GM19328 (cell line): ENCODE data around the gene RHBDF1.

Experiments used
- ATAC-seq: cut with Tn5 transposase; IDR thresholded peaks from one replicate; pipeline ENCODE4 v1.9.1; 2021; ENCODE audit warnings: mild to moderate bottlenecking, moderate library complexity; ENCODE audit not compliant: unreplicated experiment

Gene RHBDF1

DNA sequence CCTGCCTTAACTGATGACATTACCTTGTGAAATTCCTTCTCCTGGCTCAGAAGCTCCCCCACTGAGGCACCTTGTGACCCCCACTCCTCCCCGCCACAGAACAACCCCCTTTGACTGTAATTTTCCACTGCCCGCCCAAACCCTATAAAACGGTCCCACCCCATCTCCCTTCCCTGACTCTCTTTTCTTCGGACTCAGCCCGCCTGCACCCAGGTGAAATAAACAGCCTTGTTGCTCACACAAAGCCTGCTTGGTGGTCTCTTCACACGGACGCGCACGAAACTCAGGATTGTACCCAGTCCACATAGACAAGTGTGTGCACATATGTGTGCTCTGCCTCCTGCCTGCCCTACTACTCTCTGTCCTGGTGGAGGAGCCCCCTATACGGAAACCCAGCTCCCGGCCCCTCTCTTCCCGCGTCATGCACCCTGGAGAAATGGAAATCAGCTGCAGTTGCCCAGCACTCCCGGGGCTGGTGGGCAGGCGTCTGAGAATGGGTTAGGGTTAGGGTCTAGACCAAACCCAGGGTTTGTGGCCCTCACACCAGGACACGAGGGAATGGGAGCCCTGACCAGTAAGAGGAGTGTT is 2.4 kb upstream of the RHBDF1 start:
- ATAC-seq, result no peak

DNA sequence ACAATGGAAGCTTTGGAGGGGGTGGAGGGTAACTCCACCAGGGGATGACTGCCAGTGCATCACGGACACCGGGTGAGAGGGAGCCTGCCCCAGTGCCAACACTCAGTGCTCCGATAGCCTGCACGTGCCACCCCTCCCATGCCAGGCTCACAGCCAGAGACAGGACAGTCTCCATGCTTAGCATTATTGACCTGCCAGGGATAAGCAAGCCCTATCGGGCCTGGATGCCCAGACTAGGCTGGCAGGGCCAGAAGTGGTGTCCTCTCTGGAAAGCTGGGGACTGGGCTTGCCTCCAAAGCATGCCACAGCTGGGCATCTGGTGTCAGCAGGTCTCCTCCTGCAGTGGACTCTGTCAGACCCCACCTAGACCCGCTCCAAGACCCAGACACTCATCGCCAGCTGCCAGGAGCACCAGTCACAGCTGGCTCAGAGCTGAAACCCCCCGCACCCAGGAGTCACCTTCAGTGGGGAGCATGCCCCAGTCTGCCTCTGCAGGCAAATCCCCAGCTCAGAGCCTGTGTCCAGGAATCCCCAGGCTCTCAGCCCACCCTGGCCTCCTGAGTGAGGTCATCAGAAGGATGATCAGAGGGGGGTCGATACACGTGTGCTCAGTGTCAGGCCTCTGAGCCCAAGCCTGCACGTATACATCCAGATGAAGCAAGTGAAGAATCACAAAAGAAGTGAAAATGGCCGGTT is 1.8 kb upstream of the RHBDF1 start:
- ATAC-seq, result no peak

DNA sequence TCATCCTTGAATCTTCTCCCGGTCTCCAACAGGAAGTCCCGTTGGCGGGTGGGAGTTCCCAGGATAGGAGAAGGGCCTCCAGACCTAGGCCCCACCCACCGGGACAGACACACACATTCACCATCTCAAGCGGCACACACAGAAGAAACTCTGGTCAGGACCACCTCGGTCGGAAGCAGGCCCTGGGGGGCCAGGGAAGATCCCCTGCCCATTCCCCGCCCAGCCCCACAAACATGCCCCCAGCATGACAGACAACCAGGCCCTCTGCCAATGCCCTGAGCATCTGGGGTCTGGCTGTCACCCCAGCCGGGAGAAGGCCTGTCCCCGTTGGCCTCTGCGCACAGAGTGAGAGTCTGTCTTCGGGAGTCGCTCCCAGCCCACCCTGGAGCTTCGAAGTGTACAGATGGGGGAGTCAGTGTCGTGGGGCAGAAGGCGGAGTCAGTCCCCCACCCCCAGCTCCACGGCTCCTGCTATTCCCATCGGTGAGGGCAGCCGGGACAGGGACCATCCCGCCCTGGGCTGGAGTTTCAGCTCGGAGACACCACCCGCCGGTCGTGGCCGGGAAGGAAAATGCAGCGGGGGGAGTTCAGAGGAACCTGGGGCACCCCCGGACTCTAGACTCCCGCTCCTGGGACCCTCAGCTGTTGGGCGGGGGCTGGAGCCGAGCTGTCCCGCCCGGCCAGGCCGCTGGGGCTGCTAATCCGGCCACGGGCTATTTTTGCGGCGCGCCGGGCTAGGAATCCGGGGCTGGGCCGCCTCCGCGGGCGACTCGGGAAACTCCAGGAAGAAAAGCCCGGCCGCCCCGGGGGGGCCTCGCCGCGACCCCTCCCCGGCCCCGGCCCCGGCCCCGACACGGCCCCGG is 660 bp downstream of the RHBDF1 start:
- no peak for ATAC-seq

DNA sequence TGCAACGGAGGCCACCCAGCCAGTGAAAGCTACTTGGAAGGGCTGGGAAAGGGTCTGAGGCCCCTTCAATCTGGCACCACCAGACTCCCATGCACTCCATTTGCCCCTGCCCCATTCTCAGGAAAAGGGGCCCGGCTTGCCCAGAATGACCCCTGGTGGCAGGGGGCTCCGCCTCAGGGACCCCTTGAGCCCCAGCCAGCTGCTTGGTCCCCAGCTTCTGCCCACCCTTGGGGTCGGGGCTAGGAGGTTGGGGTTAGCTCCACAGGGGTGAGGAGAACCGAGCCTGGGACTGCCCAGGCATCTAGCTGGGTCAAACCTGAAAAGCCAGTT is 1.3 kb downstream of the RHBDF1 start:
- no peak for ATAC-seq

DNA sequence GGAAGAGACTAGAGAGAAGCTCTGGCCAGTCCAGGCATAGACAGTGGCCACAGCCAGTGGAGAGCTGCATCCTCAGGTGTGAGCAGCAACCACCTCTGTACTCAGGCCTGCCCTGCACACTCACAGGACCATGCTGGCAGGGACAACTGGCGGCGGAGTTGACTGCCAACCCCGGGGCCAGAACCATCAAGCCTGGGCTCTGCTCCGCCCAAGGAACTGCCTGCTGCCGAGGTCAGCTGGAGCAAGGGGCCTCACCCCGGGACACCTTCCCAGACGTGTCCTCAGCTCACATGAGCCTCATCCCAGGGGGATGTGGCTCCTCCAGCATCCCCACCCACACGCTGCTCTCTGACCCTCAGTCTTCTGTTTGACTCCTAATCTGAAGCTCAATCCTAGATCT is 3.2 kb downstream of the RHBDF1 start:
- no peak for ATAC-seq

DNA sequence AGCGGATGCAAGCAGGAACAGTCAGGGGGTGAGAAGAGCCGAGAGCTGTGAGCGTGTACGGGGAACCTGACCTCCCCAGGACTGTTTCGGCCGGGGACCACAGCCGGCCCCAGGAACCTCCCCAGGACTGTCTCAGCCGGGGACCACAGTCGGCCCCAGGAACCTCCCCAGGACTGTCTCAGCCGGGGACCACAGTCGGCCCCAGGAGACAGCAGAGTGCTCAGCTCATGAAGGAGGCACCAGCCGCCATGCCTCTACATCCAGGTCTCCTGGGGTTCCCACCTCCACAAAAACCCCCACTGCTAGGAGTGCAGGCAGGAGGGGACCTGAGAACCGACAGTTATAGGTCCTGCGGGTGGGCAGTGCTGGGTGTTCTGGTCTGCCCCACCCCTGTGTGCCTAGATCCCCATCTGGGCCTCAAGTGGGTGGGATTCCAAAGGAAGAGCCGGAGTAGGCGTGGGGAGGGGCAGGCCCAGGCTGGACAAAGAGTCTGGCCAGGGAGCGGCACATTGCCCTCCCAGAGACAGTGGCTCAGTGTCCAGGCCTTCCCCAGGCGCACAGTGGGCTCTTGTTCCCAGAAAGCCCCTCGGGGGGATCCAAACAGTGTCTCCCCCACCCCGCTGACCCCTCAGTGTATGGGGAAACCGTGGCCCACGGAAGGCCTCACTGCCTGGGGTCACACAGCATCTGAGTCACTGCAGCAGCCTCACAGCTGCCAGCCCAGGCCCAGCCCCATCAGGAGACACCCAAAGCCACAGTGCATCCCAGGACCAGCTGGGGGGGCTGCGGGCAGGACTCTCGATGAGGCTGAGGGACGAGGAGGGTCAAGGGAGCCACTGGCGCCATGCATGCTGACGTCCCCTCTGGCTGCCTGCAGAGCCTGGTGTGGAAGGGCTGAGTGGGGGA is 4.3 kb downstream of the RHBDF1 start:
- no peak for ATAC-seq

DNA sequence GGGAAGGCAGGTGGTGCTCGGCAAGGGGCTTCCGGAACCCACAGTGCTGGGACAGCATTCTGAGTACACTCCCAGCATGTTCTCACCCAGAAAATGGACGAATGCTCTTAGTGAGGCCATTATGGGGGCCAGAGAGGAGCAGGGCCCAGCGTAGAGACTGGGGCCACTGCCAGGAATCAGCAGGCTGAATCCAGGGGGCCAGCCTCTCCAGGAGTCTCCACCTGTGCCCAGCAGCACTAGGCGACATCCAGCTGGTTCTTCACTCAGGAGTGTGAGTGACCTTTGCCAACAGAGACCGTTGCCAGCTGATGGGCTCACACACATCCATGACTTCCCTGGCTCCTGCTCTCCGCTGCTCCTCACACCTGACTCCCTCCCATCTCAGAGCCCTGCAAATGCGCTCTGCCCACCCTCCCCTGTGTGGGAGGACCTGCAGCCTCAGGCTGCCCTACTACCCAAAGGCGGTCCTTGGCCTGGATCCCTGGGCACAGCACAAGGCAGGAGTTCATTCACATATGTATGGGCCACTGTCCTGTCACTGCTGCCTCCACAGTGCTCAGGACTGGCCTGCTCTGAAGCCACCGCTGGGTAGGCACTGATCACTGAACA is 5.1 kb downstream of the RHBDF1 start:
- no peak for ATAC-seq

DNA sequence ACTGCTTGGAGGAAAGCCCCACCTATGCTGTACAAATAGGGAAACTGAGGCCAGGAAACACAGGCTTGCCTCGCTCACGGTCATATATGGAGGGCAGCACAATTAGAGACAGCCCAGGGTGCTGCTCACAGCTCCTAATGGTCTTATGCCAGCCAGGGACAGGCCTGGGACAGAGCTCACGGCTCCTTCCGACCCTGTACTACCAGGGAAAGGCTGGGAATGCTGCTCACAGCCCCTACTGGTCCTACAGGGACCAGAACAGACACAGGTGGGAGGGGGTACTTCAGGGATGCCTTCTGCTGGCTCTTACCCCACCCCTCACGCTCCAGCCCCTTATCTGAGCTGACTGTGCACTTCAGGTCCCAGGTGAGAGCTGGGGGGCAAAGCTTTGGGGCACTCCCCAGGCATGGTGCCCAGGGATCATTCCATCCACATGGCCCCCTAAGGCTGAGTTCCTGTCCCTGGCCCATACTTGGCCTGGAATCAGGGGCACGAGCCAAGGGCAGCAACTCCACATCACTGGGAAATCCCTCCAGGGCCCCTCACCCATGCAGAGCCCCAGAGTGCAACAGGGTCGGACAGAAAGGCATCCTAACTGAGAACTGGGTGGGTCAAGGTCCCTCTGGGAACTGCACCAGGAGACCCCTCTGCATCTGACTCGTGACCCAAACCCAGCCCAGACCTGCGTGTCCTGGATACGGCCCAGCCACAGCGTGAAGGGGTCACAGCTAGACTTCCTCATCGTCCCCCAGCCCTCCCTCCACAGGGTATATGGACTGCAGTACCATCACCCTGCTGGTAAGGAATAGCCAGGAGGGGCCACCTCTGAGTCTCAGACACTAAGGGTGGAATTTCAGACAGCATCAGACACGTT is 5.9 kb downstream of the RHBDF1 start:
- no peak for ATAC-seq

DNA sequence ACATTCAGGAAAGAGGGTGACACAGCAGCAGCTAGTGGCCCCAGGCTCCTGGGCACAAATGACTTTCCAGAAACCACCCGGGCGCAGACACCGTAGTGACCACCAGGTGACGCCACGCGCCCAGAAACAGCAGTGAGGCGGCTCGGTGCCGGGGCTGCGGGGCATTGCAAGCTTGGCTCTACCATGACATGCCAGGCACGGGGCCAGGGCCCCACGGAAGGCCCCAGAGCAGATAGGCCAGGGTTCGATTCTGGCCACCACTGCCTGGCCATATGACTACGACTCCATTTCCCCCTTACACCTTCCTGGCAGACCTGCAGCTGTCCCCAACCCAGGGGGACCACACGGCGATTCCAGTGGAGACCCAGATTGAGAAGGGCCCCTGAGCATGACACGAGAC is 6.7 kb downstream of the RHBDF1 start:
- no peak for ATAC-seq

DNA sequence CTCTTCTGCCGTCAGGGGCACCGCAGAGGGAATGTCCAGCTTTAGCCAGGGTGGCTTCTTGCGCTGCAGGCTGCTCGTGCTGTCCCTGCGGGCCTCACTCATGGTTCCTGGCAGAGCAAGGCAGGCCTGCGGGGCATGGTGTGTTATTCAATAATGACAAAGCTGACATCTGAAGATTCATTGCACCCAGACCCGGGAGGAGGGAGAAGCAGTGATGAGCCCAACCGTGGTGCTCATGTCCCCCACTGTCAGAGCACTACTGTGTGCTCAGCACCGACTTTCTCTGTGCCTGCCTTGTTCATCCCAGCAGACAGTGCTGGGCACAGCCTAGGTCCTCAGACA is 7.5 kb downstream of the RHBDF1 start:
- no peak for ATAC-seq

DNA sequence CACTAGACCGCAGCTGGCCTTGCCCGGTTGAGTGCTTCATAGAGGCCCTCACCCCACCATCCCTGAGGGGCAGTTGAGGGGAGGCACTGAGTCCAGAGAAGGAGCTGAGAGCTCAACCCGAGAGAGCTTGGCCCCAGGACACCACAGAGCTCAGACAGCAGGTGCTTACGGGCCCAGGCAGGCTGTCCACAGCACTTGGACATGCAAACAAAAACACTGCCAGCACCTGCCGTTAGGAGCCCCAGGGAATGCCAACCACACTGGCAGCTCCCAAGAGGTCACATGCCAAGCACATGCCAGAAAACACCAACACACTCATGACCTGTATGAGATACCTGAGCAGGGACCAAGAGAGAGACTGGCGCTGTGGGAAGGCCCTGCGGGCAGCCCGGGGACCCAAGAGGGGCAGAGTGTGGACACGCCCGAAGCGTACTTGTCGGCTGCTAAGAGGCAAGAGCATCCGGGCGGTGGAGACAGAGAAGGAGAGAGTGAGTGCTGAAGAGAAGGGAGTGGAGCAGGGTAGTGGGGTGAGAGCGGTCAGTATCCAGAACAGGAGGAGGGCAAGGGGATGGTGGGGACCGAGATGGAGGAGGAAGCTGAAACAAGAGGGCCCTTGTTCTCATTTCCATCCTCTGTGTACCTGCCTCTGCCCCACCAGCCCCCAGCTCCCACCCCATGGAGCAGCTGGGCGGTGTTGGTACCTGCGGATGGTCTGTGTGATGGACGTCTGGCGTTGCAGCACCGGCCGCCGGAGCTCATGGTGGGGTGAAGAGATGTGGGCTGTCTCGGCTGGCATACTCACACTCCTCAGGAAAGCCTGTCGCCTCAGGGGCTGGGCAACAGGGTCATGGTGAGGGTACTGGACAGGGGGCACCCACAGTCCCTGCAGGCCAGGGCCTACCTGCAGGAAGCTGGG is 8.2 kb downstream of the RHBDF1 start:
- ATAC-seq, result no peak

DNA sequence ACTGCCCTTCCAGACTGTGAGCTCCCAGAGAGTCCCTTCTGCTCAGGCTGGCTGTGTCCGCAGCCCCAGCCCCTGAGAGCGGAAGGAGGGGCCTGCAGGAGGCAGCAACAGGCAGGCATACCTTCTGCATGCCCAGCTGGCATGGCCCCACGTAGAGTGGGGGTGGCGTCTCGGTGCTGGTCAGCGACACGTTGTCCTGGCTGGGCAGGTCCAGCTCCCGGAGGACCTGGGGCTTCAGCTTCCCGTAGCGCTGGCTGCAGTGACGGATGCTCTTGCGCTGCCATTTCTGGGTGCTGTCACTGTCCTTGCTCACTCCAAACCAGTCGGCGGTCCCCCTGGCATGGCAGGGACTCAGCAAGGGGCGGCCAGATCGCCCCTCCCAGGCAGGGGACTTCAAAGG is 9.0 kb downstream of the RHBDF1 start:
- no peak for ATAC-seq

DNA sequence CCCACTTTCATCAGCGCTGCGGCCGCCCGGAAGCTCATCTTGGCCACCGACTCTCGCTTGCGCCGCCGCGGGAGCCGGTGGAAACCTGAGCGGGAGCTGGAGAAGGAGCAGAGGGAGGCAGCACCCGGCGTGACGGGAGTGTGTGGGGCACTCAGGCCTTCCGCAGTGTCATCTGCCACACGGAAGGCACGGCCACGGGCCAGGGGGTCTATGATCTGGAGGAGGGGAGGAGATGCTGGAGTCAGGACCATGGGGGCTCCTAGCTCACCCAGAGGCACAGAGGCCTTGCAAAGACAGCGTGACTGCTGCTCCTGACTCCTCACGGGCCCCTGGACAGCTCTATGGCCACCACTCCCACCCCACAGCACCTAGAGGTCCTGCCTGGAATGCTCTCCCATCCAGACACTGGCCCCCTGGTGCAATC is 9.5 kb downstream of the RHBDF1 start:
- ATAC-seq, result no peak

DNA sequence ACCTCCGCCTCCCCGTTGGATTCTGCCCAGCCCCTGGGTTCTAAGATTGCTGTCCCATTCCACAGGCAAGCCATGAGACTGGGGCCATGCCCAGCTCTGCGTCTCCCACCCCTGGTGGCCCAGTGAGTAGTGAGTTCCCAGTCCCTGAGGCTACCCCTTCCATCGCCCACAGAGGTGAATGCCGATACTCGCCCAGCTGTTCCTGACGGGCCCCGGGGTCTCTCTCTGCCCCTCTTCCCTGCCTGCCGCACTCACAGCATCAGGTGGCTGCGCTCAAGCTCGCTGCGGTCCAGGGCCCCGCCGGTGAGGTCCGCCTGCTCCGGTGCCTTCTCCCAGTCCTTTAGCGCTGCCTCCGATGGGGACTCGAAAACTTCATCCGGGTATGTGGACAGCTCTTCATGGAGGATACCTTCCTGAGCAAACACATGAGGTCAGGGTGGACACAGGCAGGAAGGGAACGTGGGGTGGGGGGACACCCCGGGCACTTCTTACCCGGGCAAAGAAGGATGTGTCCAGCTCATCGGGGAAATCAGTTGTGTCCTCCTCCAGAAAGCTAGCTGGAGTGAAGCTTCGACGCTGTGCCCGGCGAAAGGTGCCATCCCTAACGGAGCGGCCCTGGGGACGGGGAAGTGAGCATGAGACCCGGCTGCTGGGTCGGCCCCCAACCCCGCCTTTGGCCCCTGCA is 10.0 kb downstream of the RHBDF1 start:
- no peak for ATAC-seq

DNA sequence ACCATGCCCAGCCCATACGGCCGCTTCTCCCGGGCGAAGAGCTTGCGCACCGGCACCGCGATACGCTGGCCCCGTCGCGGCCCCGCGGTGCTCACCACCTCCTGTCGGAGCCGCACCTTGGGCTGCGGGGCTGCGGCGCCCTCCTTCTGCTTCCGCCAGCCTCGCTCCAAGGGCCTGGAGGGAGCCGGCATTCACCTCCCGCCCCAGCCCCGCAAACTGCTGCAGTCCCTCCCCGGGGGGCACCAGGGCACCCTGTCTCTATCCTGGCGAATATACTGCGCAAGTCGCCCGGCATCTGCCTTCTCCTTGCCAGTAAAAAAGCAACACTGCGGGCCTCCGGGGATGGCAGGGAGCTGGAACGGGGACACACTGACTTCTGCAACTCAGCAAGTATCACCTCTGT is 10.6 kb downstream of the RHBDF1 start:
- no peak for ATAC-seq

DNA sequence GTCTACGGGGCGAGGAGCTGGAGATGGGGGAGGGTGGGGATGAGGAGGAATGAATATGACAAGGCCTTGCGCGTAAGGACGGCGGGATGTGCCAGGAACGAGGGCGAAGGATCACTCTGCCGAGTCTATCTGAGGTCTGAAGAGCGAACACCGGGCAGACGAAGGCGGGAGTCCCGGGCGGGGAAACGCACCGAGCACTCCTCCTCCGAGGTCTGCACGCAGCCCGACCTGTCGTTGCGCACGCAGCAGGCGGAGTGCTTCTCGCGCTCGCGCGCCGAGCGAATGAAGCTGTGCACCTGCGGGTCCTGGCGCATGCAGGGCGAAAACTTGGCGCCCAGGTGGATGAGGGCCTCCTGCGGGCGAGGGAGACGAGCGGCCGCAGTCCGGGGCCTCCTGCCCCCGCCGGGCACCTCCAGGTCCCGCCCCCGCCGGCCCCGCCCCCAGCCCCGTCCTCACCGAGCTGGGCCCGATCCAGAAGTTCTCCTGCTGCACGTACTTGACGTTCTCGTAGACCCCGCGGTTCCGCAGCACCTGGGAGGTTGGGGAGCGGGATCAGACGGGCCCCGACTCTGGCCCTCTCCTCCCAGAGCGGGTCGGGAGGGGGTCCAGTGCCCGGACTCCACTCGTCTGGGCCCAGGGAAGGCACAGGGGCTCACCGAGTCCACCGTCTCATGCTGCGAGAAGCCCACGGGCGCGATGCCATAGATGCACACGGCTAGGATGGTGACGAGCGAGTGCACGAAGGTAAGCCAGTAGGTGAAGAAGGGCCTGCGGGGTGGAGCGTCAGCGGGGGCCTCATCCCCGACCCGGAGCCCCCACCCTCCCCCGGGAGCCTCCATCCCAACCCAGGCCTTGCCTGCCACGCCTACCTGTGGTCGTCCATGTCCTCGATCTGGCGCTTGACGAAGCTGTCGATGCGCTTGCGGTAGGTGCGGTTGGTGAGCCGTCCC is 11.2 kb downstream of the RHBDF1 start:
- no peak for ATAC-seq

DNA sequence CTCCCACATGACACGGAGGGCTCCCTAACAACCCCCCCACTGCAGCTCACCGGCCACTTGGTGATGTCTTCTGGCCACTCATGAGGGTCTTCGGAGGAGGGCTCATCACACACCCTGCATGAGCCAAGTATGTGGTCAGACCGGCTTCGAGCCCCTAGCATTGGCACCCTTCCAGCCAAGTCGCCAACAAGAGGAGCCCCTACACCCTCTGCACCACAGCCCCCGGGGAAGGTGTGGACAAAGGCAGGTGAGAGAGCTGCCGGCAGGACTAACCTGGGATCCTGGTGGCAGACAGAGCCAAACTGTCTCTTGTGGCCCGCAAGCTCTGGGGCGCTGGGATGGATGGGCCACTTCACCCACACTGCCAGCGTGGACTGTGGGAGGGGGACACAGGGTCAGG is 12.3 kb downstream of the RHBDF1 start:
- ATAC-seq, result no peak
